ENCODE data around the gene DNHD1. TPM values are rescaled to one million over a fixed set of nuclear protein-coding genes. Genes with fewer than 3 reads are reported as not detected.

Gene DNHD1
- total RNA-seq, 1 experiment from 2014 or later: 5.6 TPM

GRCh38 chr11:6526411-6527135, 29.5 kb downstream of the DNHD1 start:
- no peak for DNase-seq (ENCODE audit: extremely low read depth, low read depth)

- DNase-seq (ENCODE audit: extremely low read depth, low read depth): no peak
Measured at GRCh38 chr11:6529266-6529665, 32.2 kb downstream of the DNHD1 start.

- DNase-seq (ENCODE audit: extremely low read depth, low read depth): no peak
Measured at GRCh38 chr11:6530848-6531247, 33.8 kb downstream of the DNHD1 start.

- peak; percentile 44 for DNase-seq (ENCODE audit: extremely low read depth, low read depth)
Measured at GRCh38 chr11:6531267-6531752, 34.2 kb downstream of the DNHD1 start.

GRCh38 chr11:6538456-6538855, 41.4 kb downstream of the DNHD1 start:
- DNase-seq (ENCODE audit: extremely low read depth, low read depth): no peak

- DNase-seq (ENCODE audit: extremely low read depth, low read depth): no peak
Measured at GRCh38 chr11:6538945-6539344, 41.9 kb downstream of the DNHD1 start.

GRCh38 chr11:6539748-6540268, 42.7 kb downstream of the DNHD1 start:
- no peak for DNase-seq (ENCODE audit: extremely low read depth, low read depth)

- DNase-seq (ENCODE audit: extremely low read depth, low read depth): no peak
Measured at GRCh38 chr11:6541356-6541755, 44.3 kb downstream of the DNHD1 start.

GRCh38 chr11:6542727-6543126, 45.6 kb downstream of the DNHD1 start:
- no peak for DNase-seq (ENCODE audit: extremely low read depth, low read depth)

GRCh38 chr11:6544921-6545850, 48.1 kb downstream of the DNHD1 start:
- DNase-seq (ENCODE audit: extremely low read depth, low read depth): no peak

GRCh38 chr11:6545917-6546605, 49.0 kb downstream of the DNHD1 start:
- DNase-seq (ENCODE audit: extremely low read depth, low read depth): no peak

GRCh38 chr11:6546735-6547134, 49.7 kb downstream of the DNHD1 start:
- no peak for DNase-seq (ENCODE audit: extremely low read depth, low read depth)

- no peak for DNase-seq (ENCODE audit: extremely low read depth, low read depth)
Measured at GRCh38 chr11:6547177-6547576, 50.1 kb downstream of the DNHD1 start.

GRCh38 chr11:6548121-6548520, 51.0 kb downstream of the DNHD1 start:
- DNase-seq (ENCODE audit: extremely low read depth, low read depth): no peak

GRCh38 chr11:6548641-6549040, 51.6 kb downstream of the DNHD1 start:
- DNase-seq (ENCODE audit: extremely low read depth, low read depth): no peak

GRCh38 chr11:6553634-6554033, 56.6 kb downstream of the DNHD1 start:
- DNase-seq (ENCODE audit: extremely low read depth, low read depth): no peak

- no peak for DNase-seq (ENCODE audit: extremely low read depth, low read depth)
Measured at GRCh38 chr11:6554828-6555706, 58.0 kb downstream of the DNHD1 start.

GRCh38 chr11:6556139-6556949, 59.3 kb downstream of the DNHD1 start:
- DNase-seq (ENCODE audit: extremely low read depth, low read depth): no peak

- no peak for DNase-seq (ENCODE audit: extremely low read depth, low read depth)
Measured at GRCh38 chr11:6557063-6557462, 60.0 kb downstream of the DNHD1 start.
